Measurements from ENCODE around the gene TAS2R46. TPM values are rescaled to one million over a fixed set of nuclear protein-coding genes. Genes with fewer than 3 reads are reported as not detected.

The TAS2R46 gene
- 0.18 TPM in 1 of 2 replicates, not detected in the other for total RNA-seq

DNA sequence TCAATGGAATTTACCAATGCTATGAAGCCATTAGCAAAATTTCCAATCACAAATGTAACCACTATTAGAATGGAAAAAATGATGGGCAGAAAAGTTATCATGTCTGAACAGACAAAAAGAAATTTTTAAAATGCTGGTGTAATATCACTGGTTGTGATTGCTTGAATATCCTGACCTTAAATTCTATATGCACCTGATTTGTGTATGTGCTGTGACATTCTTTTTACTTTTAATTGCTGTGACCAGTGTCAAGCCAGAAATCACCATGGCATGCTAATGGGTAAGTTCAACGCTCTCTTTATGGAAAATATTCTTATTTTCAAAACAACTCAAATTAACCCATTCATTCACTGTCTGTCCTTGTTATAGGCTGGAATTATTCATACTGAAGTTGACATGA, at the start of gene TAS2R46:
Gene TAS2R46 (minus strand): TSS at position 101 of the 400 bp plus-strand sequence. CDS start 0 bp downstream, at position 101.

GRCh38 chr12:11092128-11092527, 30.0 kb upstream of the TAS2R46 start, which contains the start of gene TAS2R43:
Gene TAS2R43 (minus strand): TSS chr12:11092313. CDS start chr12:11092229, 84 bp downstream.

GRCh38 chr12:11031307-11031706, 30.8 kb downstream of the TAS2R46 start, which contains the start of gene TAS2R31:
Gene TAS2R31 (minus strand): TSS chr12:11031407. CDS start chr12:11031335, 72 bp downstream.

GRCh38 chr12:11022520-11022919, 39.6 kb downstream of the TAS2R46 start, which contains the start of gene TAS2R19:
Gene TAS2R19 (minus strand): TSS chr12:11022620. CDS start chr12:11022571, 49 bp downstream.

Other genes with a start within 250 kb of the TAS2R46 start
- not detected in 2 replicates for gene TAS2R10, start 235.9 kb downstream of the TAS2R46 start, total RNA-seq
- gene PRR4, start 212.8 kb downstream of the TAS2R46 start, total RNA-seq = not detected in 2 replicates
- 3.4 and 5.5 TPM in 2 replicates for gene PRH1, start 178.0 kb downstream of the TAS2R46 start, total RNA-seq
- gene TAS2R13, start 152.7 kb downstream of the TAS2R46 start, total RNA-seq = 0.18 TPM in 1 of 2 replicates, not detected in the other
- not detected in 2 replicates for gene PRH2, start 133.1 kb downstream of the TAS2R46 start, total RNA-seq
- 0.29 and 1.4 TPM in 2 replicates for gene TAS2R14, start 123.0 kb downstream of the TAS2R46 start, total RNA-seq
- 0.53 TPM in 1 of 2 replicates, not detected in the other for gene TAS2R50, start 75.4 kb downstream of the TAS2R46 start, total RNA-seq
- 0.35 TPM in 1 of 2 replicates, not detected in the other for gene TAS2R20, start 64.0 kb downstream of the TAS2R46 start, total RNA-seq
- not detected in 2 replicates for gene TAS2R19, start 39.7 kb downstream of the TAS2R46 start, total RNA-seq
- gene TAS2R31, start 30.9 kb downstream of the TAS2R46 start, total RNA-seq = 0.18 TPM in 1 of 2 replicates, not detected in the other
- 0.35 TPM in 1 of 2 replicates, not detected in the other for gene TAS2R43, start 30.0 kb upstream of the TAS2R46 start, total RNA-seq
- not detected in 2 replicates for gene TAS2R30, start 72.3 kb upstream of the TAS2R46 start, total RNA-seq
- 8.1 and 9.6 TPM in 2 replicates for gene SMIM10L1, start 108.9 kb upstream of the TAS2R46 start, total RNA-seq
- gene TAS2R42, start 124.6 kb upstream of the TAS2R46 start, total RNA-seq = not detected in 2 replicates
- not detected in 2 replicates for gene PRB3, start 207.4 kb upstream of the TAS2R46 start, total RNA-seq
- gene PRB4, start 248.1 kb upstream of the TAS2R46 start, total RNA-seq = not detected in 2 replicates